ENCODE results near the gene KIF26A.

- no peak for TF ChIP-seq EZH2 (IDR thresholded peaks at IDR 0.05; ENCODE audit: borderline replicate concordance, insufficient read depth, low read depth, low read length, poor library complexity, severe bottlenecking)
- TF ChIP-seq CTCF (IDR thresholded peaks at IDR 0.05), result no peak
These were observed 61.7 kb downstream of the KIF26A start for GRCh38 chr14:104200106-104200505.
